Lower lobe of right lung (tissue), 2 donors: ENCODE measurements around the gene C20orf204. TPM values are rescaled to one million over a fixed set of nuclear protein-coding genes. Genes with fewer than 3 reads are reported as not detected.
A peak's percentile ranks its signal among the peaks of the same experiment; 100 is the strongest.

Source experiments
- ATAC-seq, 2 donors: fragments of 200-7000 bp; cut with Tn5 transposase; one replicate each; pipeline ENCODE4 v1.9.1; 2020 to 2022; ENCODE audit warnings: mild to moderate bottlenecking in 2 of 2, moderate library complexity in 2 of 2
- DNase-seq: peaks from one replicate; pipeline ENCODE4 v3.0.0-alpha.2; 2020
- H3K27ac ChIP-seq: fragments of 200-600 bp; one replicate; pipeline ENCODE4 v1.8.0; 2022
- H3K27me3 ChIP-seq: fragments of 200-600 bp; one replicate; pipeline ENCODE4 v1.8.0; 2022; ENCODE audit warnings: low read depth
- H3K36me3 ChIP-seq: fragments of 200-600 bp; one replicate; pipeline ENCODE4 v1.8.0; 2022; ENCODE audit warnings: mild to moderate bottlenecking
- H3K4me1 ChIP-seq: fragments of 200-600 bp; one replicate; pipeline ENCODE4 v1.8.0; 2022
- H3K4me3 ChIP-seq: fragments of 200-600 bp; one replicate; pipeline ENCODE4 v1.8.0; 2022; ENCODE audit warnings: mild to moderate bottlenecking
- H3K9me3 ChIP-seq: fragments of 200-600 bp; one replicate; pipeline ENCODE4 v1.8.0; 2022
- CTCF ChIP-seq: fragments of 200-600 bp; IDR thresholded peaks from one replicate; pipeline ENCODE4 v1.8.0; 2022; ENCODE audit warnings: antibody characterized with exemption, mild to moderate bottlenecking
- intact Hi-C: fragments of 100-400 bp; cut with DNase I; formaldehyde crosslinking; loops from one replicate; pipeline ENCODE4 v1.11.0; 2022
- total RNA-seq: library from RNA; stranded (reverse); fragmentation: NEBNext Ultra II Directional; extraction: Animal tissue kit (Norgen Biotek cat#: 25700); gene quantifications from one replicate; pipeline ENCODE4 v1.2.1, GENCODE V29; 2021
- donor health status: DM: no; HTN: yes; CAD: no; lungs with severe emphysema.

The C20orf204 gene
- total RNA-seq, 1 donor from 2014 or later, result 1.2 TPM

DNA sequence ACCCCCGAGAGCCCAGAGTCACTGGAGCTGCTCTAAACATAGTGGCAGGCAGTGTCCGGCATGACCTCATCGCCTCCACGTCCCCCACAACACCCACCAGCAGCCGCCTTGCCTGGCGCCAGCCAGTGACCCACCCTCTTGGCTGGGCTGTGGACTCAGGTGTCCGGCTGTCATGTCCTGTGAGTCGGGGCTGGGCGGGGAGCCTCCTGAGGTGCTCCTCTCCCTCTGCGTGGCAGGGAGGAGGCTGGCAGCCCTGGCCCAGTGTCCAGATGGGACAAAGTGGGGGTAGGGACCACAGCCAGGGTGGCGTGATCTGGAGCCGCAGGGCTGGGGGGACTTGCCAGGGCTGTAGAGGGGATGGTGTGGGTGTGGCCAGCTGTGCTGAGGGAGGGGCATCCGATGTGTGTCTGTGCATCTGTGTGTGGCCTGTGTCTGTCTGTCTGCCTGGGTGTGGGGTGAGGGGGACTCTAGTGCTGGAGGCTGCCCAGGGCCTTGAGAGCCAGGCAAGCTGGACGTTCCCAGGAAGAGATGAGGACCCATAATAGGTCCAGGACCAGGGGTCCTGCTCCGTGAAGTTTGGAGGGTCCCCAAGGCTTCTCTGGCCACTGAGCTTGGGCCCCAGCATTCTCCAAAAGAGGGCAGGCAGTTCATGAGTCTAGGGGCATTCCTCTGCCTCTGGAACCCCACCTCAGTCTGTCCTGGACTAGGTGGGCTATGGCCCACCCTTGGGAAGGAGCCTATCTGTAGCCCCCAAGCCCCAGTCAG lies 15.8 kb downstream of the C20orf204 start:
- H3K9me3 ChIP-seq, result no peaks in the 10 kb centered on the region
- peak; percentile 73 for DNase-seq
- H3K36me3 ChIP-seq, result no peaks in the 10 kb centered on the region
- H3K27me3 ChIP-seq, result peaks cover 73% of the 10 kb centered on the region
- ATAC-seq, result peak; percentile 31 to 43
- peaks cover 36% of the 10 kb centered on the region for H3K4me1 ChIP-seq
- intact Hi-C loops, result no loop called here
- no peak for TF ChIP-seq CTCF
- H3K27ac ChIP-seq, result peak overlapping the region; percentile 84
- H3K4me3 ChIP-seq, result peak overlapping the region; percentile 48

DNA sequence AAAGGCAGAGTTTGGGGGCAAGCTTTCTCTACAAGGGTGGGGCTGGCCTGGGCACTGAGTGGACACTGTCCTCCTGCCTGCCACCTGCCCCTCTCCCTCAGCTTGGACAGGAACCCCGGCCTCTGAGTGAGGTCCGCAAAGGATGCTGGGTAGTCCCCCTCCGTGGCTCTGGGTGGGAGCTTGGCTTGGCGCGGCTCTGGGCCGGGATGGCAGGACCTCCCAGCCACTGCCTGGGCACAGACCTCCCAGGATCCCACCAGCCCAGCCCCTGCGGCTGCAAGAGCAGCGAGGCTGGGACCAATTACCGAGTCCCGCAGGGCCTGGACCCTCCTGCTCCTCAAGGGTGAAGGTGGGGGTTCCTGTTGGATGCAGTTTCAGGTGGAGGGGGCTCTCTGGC lies 16.3 kb downstream of the C20orf204 start:
- ATAC-seq (no peak), DNase-seq (no peak)
- peaks cover 38% of the 10 kb centered on the region for H3K4me1 ChIP-seq
- TF ChIP-seq CTCF, result no peak
- no peak overlapping the region for H3K4me3 ChIP-seq
- no peaks in the 10 kb centered on the region for H3K9me3 ChIP-seq
- H3K27ac ChIP-seq, result peak overlapping the region; percentile 84
- peaks cover 74% of the 10 kb centered on the region for H3K27me3 ChIP-seq
- intact Hi-C loops, result no loop called here
- H3K36me3 ChIP-seq, result no peaks in the 10 kb centered on the region

DNA sequence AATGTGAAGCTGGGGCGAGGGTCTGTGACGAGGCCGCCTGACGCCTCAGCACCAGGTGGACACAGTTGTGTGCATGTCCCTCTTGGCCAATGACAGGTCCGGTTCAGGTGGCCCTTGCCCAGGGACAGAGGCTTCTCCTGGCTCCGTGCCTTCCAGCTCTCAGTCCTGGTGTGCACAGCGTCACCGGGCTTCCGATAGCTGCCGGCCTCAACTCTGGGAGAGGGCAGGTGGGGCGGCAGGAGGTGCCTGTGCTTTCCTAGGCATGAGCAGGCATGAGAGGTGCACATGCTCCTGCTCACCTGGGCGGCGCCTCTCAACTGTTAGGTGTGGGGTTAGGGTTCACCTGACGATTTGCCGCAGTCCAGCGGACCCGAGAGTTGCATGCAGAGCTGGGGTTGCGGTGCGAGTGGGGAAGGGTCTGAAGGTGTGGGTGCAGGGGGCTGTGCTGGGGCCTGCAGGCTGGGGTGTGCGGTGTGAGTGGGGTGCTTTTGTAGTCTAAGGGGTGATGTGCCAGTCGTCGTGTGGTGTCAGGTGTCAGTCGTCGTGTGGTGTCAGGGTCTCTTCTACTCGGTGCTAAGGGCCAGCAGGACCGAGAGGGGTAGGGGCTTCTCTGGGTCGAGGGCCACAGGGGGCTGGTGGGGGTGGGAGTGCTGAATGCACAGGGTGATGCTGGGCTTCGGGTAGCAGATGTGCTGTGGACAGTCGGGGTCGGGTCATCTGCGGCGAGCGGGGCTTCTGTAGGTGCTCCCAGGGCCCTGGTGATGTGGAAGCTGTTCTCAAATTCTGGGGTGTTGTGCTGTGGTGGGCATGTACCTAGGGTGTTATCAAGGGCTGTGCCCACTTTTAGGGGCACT lies 17.2 kb downstream of the C20orf204 start:
- intact Hi-C loops, result no loop called here
- peak overlapping the region; percentile 19 for H3K4me3 ChIP-seq
- ATAC-seq, result no peak
- no peak for TF ChIP-seq CTCF
- peaks cover 47% of the 10 kb centered on the region for H3K4me1 ChIP-seq
- no peak for DNase-seq
- H3K27ac ChIP-seq, result peak overlapping the region; percentile 84
- H3K27me3 ChIP-seq, result peaks cover 68% of the 10 kb centered on the region
- H3K36me3 ChIP-seq, result no peaks in the 10 kb centered on the region
- H3K9me3 ChIP-seq, result no peaks in the 10 kb centered on the region

DNA sequence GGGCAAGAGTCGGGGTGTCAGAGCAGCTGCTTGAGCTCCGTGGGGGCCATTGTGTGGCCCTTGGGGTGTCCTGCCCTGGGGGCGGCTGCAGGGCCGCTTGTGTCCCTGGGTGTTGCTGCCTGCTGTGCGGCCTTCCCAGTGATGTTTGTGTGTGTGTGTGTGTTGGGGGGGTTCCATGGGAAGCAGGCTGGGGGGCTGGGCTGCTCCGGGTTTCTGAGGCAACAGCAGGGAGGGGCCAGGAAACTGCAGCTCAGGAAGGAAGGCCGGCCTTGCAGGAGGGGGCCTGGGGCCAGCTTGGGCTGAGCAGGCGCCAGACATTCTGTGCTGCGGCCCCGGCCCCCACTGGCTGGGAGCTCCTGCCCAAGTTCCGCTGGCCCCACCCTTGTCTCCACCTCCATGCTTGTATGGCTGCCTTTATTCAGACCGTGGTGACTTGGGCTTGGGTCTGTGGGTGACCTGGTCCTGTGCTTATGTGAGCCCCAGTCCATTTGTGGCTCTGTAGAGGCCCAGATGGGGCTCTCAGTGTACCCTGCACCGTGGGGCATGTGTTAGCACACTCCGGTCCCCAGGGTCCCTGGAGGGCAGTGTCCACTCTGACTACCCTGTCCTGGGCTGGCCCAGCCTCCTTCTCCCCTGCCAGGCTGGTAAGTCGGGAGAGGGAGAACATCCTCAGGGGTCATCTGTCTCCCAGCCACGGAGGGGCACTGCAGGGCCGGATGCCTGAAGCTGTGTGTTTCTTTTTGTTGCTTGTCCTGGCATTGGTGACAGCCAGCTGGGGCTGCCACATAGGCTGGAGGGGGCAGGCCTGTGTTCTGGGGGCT lies 18.1 kb downstream of the C20orf204 start:
- peak; percentile 70 for DNase-seq
- H3K27ac ChIP-seq, result peak overlapping the region; percentile 87
- intact Hi-C loops, result no loop called here

More for the DNA sequence above, 18.1 kb downstream of the C20orf204 start:
- H3K36me3 ChIP-seq, result no peaks in the 10 kb centered on the region
- peaks cover 50% of the 10 kb centered on the region for H3K4me1 ChIP-seq
- TF ChIP-seq CTCF, result peak; percentile 27
- peak; percentile 18 to 30 for ATAC-seq
- peaks cover 60% of the 10 kb centered on the region for H3K27me3 ChIP-seq
- H3K4me3 ChIP-seq, result peak overlapping the region; percentile 30
- no peaks in the 10 kb centered on the region for H3K9me3 ChIP-seq
